Esophagus muscularis mucosa (tissue), 4 donors: ENCODE measurements around the gene PLCG2. TPM values are rescaled to one million over a fixed set of nuclear protein-coding genes. Genes with fewer than 3 reads are reported as not detected.
"Not testable (repeated sequence)": the region's sequence is repeated elsewhere in the genome, so short reads cannot be mapped to it uniquely, and the experiment has no call there.

Experiments
- DNase-seq: peaks from one replicate; pipeline ENCODE4 v3.0.0-alpha.2; 2017; ENCODE audit errors: extremely low spot score
- H3K27ac ChIP-seq, 4 donors: fragments of 200-600 bp; sonication (generic); replicated peaks in 1 of 4; 1 replicate in 3 of 4; 2 replicates in 1 of 4; pipeline ENCODE4 v1.5.1; 2016 to 2019; ENCODE audit warnings: mild to moderate bottlenecking in 1 of 4
- H3K27me3 ChIP-seq, 4 donors: fragments of 200-600 bp; sonication (generic); one replicate each; pipeline versions ENCODE4 v1.5.1 to v1.6.0; 2016 to 2019
- H3K36me3 ChIP-seq, 4 donors: fragments of 200-600 bp; sonication (generic); one replicate each; pipeline ENCODE4 v1.5.1; 2016 to 2019
- H3K4me1 ChIP-seq, 4 donors: fragments of 200-600 bp; sonication (generic); one replicate each; pipeline ENCODE4 v1.5.1; 2016 to 2019
- H3K4me3 ChIP-seq, 4 donors: fragments of 200-600 bp; sonication (generic); 1 replicate in 2 of 4; 2 replicates in 2 of 4; pipeline ENCODE4 v1.5.1; 2016 to 2019; ENCODE audit warnings: mild to moderate bottlenecking in 4 of 4, moderate library complexity in 1 of 4
- H3K9me3 ChIP-seq, 4 donors: fragments of 200-600 bp; sonication (generic); 1 replicate in 3 of 4; 2 replicates in 1 of 4; pipeline ENCODE4 v1.5.1; 2016 to 2019
- EP300 ChIP-seq: sonication (generic); formaldehyde crosslinking; IDR thresholded peaks from one replicate; pipeline ENCODE4 v1.6.1; 2017; ENCODE audit warnings: antibody characterized with exemption
- POLR2A ChIP-seq: fragments of 450-650 bp; IDR thresholded peaks from one replicate; pipeline ENCODE4 v1.6.1; 2017; ENCODE audit warnings: antibody characterized with exemption, moderate library complexity, mild to moderate bottlenecking, low read depth
- POLR2AphosphoS5 ChIP-seq, 2 donors: sonication (generic); formaldehyde crosslinking; IDR thresholded peaks; one replicate each; pipeline ENCODE4 v1.6.1; 2017; ENCODE audit warnings: antibody characterized with exemption in 2 of 2
- whole genome bisulfite sequencing: methylation state at CpG from one replicate; pipeline ENCODE4 v1.1.5; 2018; 5-methylcytosine and 5-hydroxymethylcytosine counted together
- intact Hi-C: fragments of 100-400 bp; cut with DNase I; formaldehyde crosslinking; loops from one replicate; pipeline ENCODE4 v1.15.1; 2023
- total RNA-seq, 4 donors: library from RNA; depleted of rRNA; stranded (reverse); fragments of >200 nt; gene quantifications; one replicate each; pipeline versions ENCODE4 v1.1.0 to v1.2.1, GENCODE V29; 2016
- TF ChIP-seq, protein P1 (sequence below), 3 experiments: fragments of 200-600 bp in 2 of 3; fragments of 450-650 bp in 1 of 3; sonication (generic) in 2 of 3; IDR thresholded peaks; one replicate each; pipeline ENCODE4 v1.5.1; 2017 to 2019; ENCODE audit warnings: antibody characterized with exemption in 3 of 3, mild to moderate bottlenecking in 2 of 3, moderate library complexity in 1 of 3

Gene PLCG2
- total RNA-seq, 4 donors from 2014 or later: 7.1 to 11.3 (median 9.9) TPM

DNA sequence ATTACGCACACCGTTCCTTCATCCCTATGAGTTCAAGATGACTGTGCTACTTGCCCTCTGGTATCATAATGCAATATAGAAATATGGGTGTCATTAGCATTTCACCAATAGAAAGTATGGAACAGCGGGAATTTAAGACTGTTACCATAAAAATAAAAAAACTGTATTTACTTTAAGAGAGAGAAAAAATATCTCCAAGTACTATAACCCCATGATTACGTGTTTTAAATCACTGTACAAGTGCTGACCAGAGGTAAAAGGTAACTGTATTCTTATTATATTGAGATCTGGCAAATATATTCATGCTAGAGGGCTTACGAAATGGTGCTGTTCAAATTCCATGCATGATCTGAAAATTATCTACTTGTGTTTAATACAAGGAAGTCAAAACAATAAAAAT lies 226.9 kb downstream of the PLCG2 start:
- H3K9me3 ChIP-seq: peaks cover 0 to 7% (median 3%) of the 10 kb centered on the region in 4 donors
- no peak overlapping the region for H3K27ac ChIP-seq
- H3K4me3 ChIP-seq: no peak overlapping the region
- peaks cover 0 to 3% (median 0%) of the 10 kb centered on the region in 4 donors for H3K4me1 ChIP-seq
- no peak for TF ChIP-seq POLR2AphosphoS5 (IDR thresholded peaks at IDR 0.05)
- no peak for TF ChIP-seq POLR2A
- TF ChIP-seq, protein P1, sequence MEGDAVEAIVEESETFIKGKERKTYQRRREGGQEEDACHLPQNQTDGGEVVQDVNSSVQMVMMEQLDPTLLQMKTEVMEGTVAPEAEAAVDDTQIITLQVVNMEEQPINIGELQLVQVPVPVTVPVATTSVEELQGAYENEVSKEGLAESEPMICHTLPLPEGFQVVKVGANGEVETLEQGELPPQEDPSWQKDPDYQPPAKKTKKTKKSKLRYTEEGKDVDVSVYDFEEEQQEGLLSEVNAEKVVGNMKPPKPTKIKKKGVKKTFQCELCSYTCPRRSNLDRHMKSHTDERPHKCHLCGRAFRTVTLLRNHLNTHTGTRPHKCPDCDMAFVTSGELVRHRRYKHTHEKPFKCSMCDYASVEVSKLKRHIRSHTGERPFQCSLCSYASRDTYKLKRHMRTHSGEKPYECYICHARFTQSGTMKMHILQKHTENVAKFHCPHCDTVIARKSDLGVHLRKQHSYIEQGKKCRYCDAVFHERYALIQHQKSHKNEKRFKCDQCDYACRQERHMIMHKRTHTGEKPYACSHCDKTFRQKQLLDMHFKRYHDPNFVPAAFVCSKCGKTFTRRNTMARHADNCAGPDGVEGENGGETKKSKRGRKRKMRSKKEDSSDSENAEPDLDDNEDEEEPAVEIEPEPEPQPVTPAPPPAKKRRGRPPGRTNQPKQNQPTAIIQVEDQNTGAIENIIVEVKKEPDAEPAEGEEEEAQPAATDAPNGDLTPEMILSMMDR (IDR thresholded peaks at IDR 0.05): no peak
- no peak for TF ChIP-seq EP300
- H3K36me3 ChIP-seq: no peaks in the 10 kb centered on the region
- WGBS: 93% methylated on average over 5 of the region's 5 CpGs
- H3K27me3 ChIP-seq: peaks cover 0 to 10% (median 0%) of the 10 kb centered on the region in 4 donors
- DNase-seq: no peak
- intact Hi-C loops: no loop called here

DNA sequence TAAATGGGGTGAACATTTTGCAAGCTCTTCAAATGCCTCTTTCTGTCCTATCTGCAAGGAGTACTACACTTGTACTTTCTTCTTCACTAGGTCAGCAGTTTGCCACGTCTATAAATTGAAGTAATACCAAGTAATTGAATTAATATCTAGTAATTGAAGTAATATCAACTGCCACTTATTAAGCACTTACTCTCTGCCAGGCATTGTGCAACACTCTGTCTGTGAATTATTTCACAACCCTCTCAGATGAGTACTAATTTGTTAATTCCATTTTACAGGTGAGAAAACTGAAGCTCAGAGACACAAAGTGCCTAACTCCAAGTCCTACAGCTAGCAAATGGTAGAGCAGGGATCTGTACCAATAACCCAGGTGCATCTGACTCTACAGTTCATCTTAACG lies 228.1 kb downstream of the PLCG2 start:
- Histone ChIP-seq H3K27ac (no peak overlapping the region), H3K36me3 (no peaks in the 10 kb centered on the region), H3K27me3 (peaks cover 0 to 18% (median 0%) of the 10 kb centered on the region in 4 donors), H3K4me3 (no peak overlapping the region), H3K9me3 (peaks cover 0 to 7% (median 3%) of the 10 kb centered on the region in 4 donors), H3K4me1 (peaks cover 0 to 3% (median 0%) of the 10 kb centered on the region in 4 donors)
- no peak for TF ChIP-seq POLR2A
- TF ChIP-seq, protein P1 (IDR thresholded peaks at IDR 0.05): no peak
- no peak for TF ChIP-seq EP300
- no peak for TF ChIP-seq POLR2AphosphoS5 (IDR thresholded peaks at IDR 0.05)
- intact Hi-C loops: no loop called here
- DNase-seq: no peak
- 86% methylated on average over 2 of the region's 2 CpGs for WGBS

DNA sequence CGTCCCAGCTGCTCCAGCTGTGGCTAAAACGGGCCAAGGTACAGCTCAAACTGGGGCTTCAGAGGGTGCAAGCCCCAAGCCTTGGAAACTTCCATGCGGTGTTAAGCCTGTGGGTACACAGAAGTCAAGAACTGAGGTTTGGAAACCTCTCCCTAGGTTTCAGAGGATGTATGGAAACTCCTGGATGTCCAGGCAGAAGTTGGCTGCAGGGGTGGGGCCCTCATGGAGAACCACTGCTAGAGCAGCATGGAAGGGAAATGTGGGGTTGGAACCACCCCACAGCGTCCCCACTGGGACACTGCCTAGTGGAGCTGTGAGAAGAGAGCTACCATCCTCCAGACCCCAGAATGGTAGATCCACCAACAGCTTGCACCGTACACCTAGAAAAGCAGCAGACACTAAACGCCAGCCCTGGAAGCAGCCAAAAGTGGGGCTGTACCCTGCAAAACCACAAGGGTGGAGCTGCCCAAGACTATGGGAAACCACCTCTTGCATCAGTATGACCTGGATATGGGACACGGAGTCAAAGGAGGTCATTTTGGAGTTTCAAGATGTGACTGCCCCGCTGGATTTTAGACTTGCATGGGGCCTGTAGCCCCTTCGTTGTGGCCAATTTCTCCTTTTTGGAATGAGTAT lies 230.0 kb downstream of the PLCG2 start:
- H3K27ac ChIP-seq: no peak overlapping the region
- DNase-seq: no peak
- WGBS: 99% methylated on average over 9 of the region's 9 CpGs
- H3K9me3 ChIP-seq: peaks cover 0 to 7% (median 3%) of the 10 kb centered on the region in 4 donors
- H3K36me3 ChIP-seq: no peaks in the 10 kb centered on the region
- H3K27me3 ChIP-seq: peaks cover 0 to 18% (median 0%) of the 10 kb centered on the region in 4 donors
- H3K4me1 ChIP-seq: peaks cover 0 to 3% (median 0%) of the 10 kb centered on the region in 4 donors
- H3K4me3 ChIP-seq: no peak overlapping the region
- intact Hi-C loops: no loop called here
- TF ChIP-seq EP300 (no peak), POLR2AphosphoS5 (IDR thresholded peaks at IDR 0.05) (no peak)

DNA sequence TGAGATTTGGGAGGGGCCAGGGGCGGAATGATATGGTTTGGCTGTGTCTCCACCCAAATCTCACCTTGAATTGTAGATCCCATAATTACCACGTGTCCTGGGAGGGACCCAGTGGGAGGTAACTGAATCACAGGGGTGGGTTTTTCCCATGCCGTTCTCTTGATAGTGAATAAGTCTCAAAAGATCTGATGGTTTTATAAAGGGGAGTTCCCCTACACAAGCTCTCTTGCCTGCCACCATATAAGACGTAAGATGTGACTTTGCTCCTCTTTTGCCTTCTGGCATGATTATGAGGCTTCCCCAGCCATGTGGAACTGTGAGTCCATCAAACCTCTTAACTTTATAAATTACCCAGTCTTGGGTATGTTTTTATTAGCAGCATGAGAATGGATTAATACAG lies 230.7 kb downstream of the PLCG2 start:
- H3K4me3 ChIP-seq, H3K9me3 ChIP-seq, intact Hi-C loops, H3K36me3 ChIP-seq, H3K27ac ChIP-seq, H3K4me1 ChIP-seq, DNase-seq: not testable (repeated sequence)
- peaks cover 0 to 18% (median 0%) of the 10 kb centered on the region in 4 donors for H3K27me3 ChIP-seq
- WGBS: 80% methylated on average over 4 of the region's 4 CpGs

DNA sequence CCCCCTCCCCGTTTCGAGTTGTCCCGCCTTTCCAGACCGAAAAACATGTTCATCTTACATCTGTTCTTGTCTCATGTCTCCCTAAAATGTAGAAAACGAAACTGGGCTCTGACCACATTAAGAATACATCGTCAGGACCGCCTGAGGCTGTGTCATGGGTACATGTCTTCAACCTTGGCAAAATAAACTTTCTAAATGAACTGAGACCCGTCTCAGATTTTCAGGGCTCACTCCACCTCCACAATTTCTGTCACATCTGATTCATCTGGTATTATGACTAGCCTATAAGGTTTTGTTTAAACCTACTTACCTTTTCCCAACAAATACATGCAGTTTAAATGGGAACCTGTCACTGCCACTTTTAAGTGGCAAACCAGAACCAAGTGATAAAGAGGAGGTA lies 231.6 kb downstream of the PLCG2 start:
- 85% methylated on average over 8 of the region's 8 CpGs for WGBS
- Histone ChIP-seq H3K4me3 (peak overlapping the region; percentile 48 to 64 (median 49)), H3K36me3 (no peaks in the 10 kb centered on the region), H3K9me3 (peaks cover 0 to 13% (median 6%) of the 10 kb centered on the region in 4 donors), H3K27ac (no peak overlapping the region), H3K27me3 (peaks cover 0 to 18% (median 0%) of the 10 kb centered on the region in 4 donors), H3K4me1 (peaks cover 0 to 3% (median 0%) of the 10 kb centered on the region in 4 donors)
- intact Hi-C loops: no loop called here
- no peak for DNase-seq
- TF ChIP-seq, protein P1 (IDR thresholded peaks at IDR 0.05): no peak
- TF ChIP-seq EP300: no peak
- TF ChIP-seq POLR2AphosphoS5 (IDR thresholded peaks at IDR 0.05): no peak
- TF ChIP-seq POLR2A: no peak
